Heart left ventricle (tissue), 16 donors: ENCODE results near the gene SEMA5B. TPM values are rescaled to one million over a fixed set of nuclear protein-coding genes. Genes with fewer than 3 reads are reported as not detected.

Experiments
- ATAC-seq, 4 donors: fragments of 200-7000 bp; cut with Tn5 transposase; one replicate each; pipeline ENCODE4 v1.9.1; 2020 to 2022; ENCODE audit warnings: moderate library complexity in 4 of 4, mild to moderate bottlenecking in 3 of 4, moderate number of reproducible peaks in 1 of 4
- DNase-seq, 5 donors: peaks; one replicate each; pipeline ENCODE4 v3.0.0-alpha.2; 2020
- H3K27ac ChIP-seq, 12 donors: fragments of 200-600 bp; sonication (generic) in 4 of 12; one replicate each; pipeline versions ENCODE4 v1.5.0 to v1.8.0; 2016 to 2022; ENCODE audit warnings: mild to moderate bottlenecking in 2 of 12
- H3K27me3 ChIP-seq, 9 donors: fragments of 200-600 bp; sonication (generic) in 2 of 9; one replicate each; pipeline versions ENCODE4 v1.5.1 to v1.8.0; 2016 to 2022; ENCODE audit warnings: mild to moderate bottlenecking in 3 of 9
- H3K36me3 ChIP-seq, 9 donors: fragments of 200-600 bp; sonication (generic) in 2 of 9; one replicate each; pipeline versions ENCODE4 v1.5.0 to v1.8.0; 2018 to 2022; ENCODE audit warnings: mild to moderate bottlenecking in 2 of 9
- H3K4me1 ChIP-seq, 12 donors: fragments of 200-600 bp; sonication (generic) in 4 of 12; one replicate each; pipeline versions ENCODE4 v1.5.0 to v1.8.0; 2016 to 2022; ENCODE audit warnings: mild to moderate bottlenecking in 3 of 12
- H3K4me3 ChIP-seq, 12 donors: fragments of 200-600 bp; sonication (generic) in 4 of 12; one replicate each; pipeline versions ENCODE4 v1.5.0 to v1.8.0; 2017 to 2022; ENCODE audit warnings: mild to moderate bottlenecking in 9 of 12, moderate library complexity in 4 of 12
- H3K9me3 ChIP-seq, 12 donors: fragments of 200-600 bp; sonication (generic) in 4 of 12; one replicate each; pipeline versions ENCODE4 v1.5.0 to v1.8.0; 2016 to 2022; ENCODE audit warnings: mild to moderate bottlenecking in 1 of 12
- POLR2A ChIP-seq, 2 donors: fragments of 450-650 bp; IDR thresholded peaks; one replicate each; pipeline ENCODE4 v1.6.1; 2017; ENCODE audit warnings: antibody characterized with exemption in 2 of 2, mild to moderate bottlenecking in 2 of 2, moderate library complexity in 2 of 2
- WGBS, 4 donors: extraction: QIAGEN DNeasy Blood & Tissue Kit in 2 of 4; methylation state at CpG; one replicate each; pipeline versions ENCODE4 v1.1.5 to v1.1.7; 2013 to 2018; 5-methylcytosine and 5-hydroxymethylcytosine counted together
- intact Hi-C, 10 donors: fragments of 100-400 bp; cut with DNase I; formaldehyde crosslinking; loops; one replicate each; pipeline versions ENCODE4 v1.11.1 to v1.14.2; 2022
- polyA plus RNA-seq, 2 donors: library from polyadenylated mRNA; stranded (reverse); fragments of 200-250 nt; gene quantifications; one replicate each; pipeline ENCODE4 v1.2.3, GENCODE V29; 2013
- total RNA-seq, 9 donors: library from RNA; depleted of rRNA in 2 of 9; stranded (reverse); fragments of >200 nt in 2 of 9; fragmentation: NEBNext Ultra II Directional in 3 of 9; extraction: Animal tissue kit (Norgen Biotek cat#: 25700) in 3 of 9; gene quantifications; one replicate each; pipeline versions ENCODE4 v1.1.0 to v1.2.4, GENCODE V29; 2016 to 2023
- TF ChIP-seq, protein P1 (sequence below), 12 donors: fragments of 200-600 bp; sonication (generic) in 4 of 12; IDR thresholded peaks; one replicate each; pipeline versions ENCODE4 v1.5.0 to v1.8.0; 2018 to 2022; ENCODE audit warnings: antibody characterized with exemption in 12 of 12, mild to moderate bottlenecking in 5 of 12
- donor health status: ischemic (EF 13 %, LVEDD 7.1; RV severe dilation, severe dysfunction).
- donor health status: healthy with polysubstance abuse.
- donor health status: DM: no; HTN: yes; CAD: no.
- donor health status: DM: no; HTN: no; CAD: no.
- donor health status: ischemic (EF 25% LVEDD 6.9; RV normal size, moderate dysfunction).
- donor health status: ischemic (EF 25% LVEDD 5.7; RV mildly dilated, moderate dysfunction).
- donor health status: healthy.
- donor health status: DM: yes; HTN: yes; CAD: no.
- donor health status: ischemic (EF 35%, LVEDD 5.7; RV mildly dilated, moderate dysfunction).
- donor health status: nonischemic (EF 11% LVEDD 7.7; RV severe dilation, severe dysfunction).
- donor health status: DM: yes; HTN: yes; CAD: no.
- donor health status: PGD.
- donor health status: ischemic (EF 29% LVEDD 5.4; RV normal size, mild dysfunction).
- donor health status: nonischemic (EF 23%, LVEDD 6.1; RV moderate dilation, normal function).

SEMA5B gene
- total and polyA plus RNA-seq, 11 donors: 2.2 to 16.7 (median 7.0) TPM

DNA sequence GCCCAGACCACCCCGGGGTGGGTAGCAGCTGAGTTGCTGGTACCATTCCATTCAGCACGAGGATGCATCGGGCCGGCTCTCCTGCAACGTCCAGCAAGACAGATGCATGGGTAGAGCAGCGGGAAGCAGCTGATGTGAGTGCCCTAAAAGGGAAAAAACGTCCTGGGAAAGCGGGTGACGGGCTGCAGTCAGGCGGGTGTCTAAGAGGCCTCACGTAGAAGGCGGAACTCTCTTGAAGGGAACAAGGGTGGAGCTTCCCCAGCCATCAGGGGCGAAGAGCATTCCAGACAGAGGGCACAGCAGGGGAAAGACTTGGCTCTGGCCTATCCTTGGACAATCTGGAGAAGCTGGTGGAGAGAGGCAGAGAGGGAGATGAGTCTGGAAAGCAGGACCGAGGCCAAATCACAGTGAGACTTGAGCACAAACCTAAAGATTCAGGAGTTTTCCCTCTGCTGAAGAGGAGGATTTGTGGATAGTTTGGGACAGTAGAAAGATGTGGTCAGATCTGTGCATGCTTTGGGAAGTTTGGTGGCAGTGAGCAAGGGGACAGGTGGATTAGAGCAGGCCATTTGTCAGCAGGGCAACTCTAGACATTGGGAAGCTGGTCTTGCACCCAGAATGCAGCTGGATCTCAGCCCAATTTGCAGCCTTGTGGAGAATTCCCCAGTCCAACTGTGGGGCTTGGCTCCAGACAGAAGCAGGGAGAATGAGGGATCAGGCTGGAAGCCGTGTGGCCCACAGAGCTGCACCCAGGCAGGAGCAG is 70.7 kb downstream of the SEMA5B start:
- peak overlapping the region in 4 of 12 donors; percentile 2 to 30 (median 16) for H3K4me3 ChIP-seq
- H3K9me3 ChIP-seq: no peaks in the 10 kb centered on the region
- H3K36me3 ChIP-seq: no peaks in the 10 kb centered on the region
- DNase-seq: peak in 4 of 5 donors; percentile 29 to 63 (median 50)
- intact Hi-C loops: loop anchor here in 3 of 10 donors (1.0 to 2.0 kb wide), 3 partner anchors 14 to 18 kb away; no protein-coding TSS in a partner anchor
- peaks cover 0 to 74% (median 40%) of the 10 kb centered on the region in 12 donors for H3K4me1 ChIP-seq
- peak overlapping the region; percentile 31 to 95 (median 80) for H3K27ac ChIP-seq
- H3K27me3 ChIP-seq: peaks cover 0 to 4% (median 0%) of the 10 kb centered on the region in 9 donors
- TF ChIP-seq POLR2A (IDR thresholded peaks at IDR 0.05): no peak
- TF ChIP-seq, protein P1, sequence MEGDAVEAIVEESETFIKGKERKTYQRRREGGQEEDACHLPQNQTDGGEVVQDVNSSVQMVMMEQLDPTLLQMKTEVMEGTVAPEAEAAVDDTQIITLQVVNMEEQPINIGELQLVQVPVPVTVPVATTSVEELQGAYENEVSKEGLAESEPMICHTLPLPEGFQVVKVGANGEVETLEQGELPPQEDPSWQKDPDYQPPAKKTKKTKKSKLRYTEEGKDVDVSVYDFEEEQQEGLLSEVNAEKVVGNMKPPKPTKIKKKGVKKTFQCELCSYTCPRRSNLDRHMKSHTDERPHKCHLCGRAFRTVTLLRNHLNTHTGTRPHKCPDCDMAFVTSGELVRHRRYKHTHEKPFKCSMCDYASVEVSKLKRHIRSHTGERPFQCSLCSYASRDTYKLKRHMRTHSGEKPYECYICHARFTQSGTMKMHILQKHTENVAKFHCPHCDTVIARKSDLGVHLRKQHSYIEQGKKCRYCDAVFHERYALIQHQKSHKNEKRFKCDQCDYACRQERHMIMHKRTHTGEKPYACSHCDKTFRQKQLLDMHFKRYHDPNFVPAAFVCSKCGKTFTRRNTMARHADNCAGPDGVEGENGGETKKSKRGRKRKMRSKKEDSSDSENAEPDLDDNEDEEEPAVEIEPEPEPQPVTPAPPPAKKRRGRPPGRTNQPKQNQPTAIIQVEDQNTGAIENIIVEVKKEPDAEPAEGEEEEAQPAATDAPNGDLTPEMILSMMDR (IDR thresholded peaks at IDR 0.05): no peak
- ATAC-seq: peak; percentile 27 to 71 (median 56)
- 43 to 48% (median 46%) methylated on average over 12 to 15 of the region's 15 CpGs for WGBS, 4 donors

DNA sequence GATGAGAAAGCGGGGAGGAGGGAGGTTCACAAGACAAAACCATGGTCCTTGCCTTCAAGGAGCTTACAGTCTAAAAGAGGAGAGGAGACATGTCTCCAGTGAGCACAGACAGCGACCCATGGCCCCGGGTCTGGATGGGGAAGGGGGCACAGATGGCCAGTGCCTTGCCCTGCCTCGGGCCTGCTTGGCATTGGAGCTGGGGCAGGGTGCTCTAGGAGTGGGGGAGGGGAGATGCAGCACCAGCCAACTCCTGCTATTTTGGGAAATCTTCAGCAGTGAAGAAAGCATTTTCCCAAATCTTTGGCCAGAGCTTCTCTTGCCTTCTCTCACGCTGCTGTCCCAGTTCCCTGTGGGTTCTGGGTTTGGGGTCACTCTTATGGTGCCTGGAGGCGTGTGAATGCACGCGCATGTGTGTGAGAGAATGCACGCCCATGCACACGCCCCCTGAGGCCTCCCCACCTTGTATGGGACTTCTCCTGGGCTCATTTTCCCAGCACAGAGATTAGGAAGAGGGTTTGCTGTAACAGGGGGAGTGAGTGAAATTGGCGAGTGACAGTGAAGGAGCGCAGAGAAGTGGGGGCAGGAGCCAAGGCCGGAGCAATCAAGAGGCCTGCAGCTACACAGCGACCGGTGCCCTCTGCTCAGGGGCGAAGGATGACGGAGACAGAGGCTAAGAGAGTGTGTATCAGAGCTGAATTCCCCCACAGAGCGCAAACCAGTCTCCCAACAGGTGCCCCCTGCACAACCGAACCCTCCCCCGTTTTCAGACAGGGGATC is 71.5 kb downstream of the SEMA5B start:
- Histone ChIP-seq H3K4me1 (peaks cover 0 to 72% (median 40%) of the 10 kb centered on the region in 12 donors), H3K4me3 (peak overlapping the region in 1 of 12 donors; percentile 18), H3K27ac (peak overlapping the region; percentile 31 to 95 (median 80)), H3K9me3 (no peaks in the 10 kb centered on the region), H3K36me3 (no peaks in the 10 kb centered on the region), H3K27me3 (peaks cover 0 to 4% (median 0%) of the 10 kb centered on the region in 9 donors)
- peak; percentile 33 to 70 (median 50) for ATAC-seq
- 53 to 68% (median 61%) methylated on average over 20 of the region's 20 CpGs for WGBS, 4 donors
- intact Hi-C loops: loop anchor here in 3 of 10 donors (1.0 to 2.0 kb wide), 3 partner anchors 15 to 19 kb away; no protein-coding TSS in a partner anchor
- no peak for TF ChIP-seq POLR2A (IDR thresholded peaks at IDR 0.05)
- TF ChIP-seq, protein P1 (IDR thresholded peaks at IDR 0.05): no peak
- peak in 1 of 5 donors; percentile 48 for DNase-seq

DNA sequence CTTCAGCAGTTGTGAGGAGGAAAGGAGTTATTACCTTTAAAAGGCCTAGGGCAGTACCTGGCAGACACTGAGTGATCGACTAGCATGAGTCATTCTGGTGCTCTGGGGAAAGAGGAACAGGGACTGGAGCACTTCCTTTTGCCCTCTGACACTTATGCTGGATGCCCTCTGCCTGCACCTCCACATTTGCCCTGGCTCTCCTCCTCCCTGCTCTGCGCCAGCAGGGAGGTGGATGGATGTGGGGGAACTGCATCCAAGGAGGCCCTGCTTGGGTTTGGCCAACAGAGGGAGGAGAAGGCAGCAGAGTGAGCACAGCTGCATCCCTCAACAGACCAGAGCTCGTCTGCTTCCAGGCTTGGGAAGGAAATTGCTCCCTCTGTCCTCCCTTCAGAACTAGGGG is 75.0 kb downstream of the SEMA5B start:
- Histone ChIP-seq H3K27me3 (no peaks in the 10 kb centered on the region), H3K9me3 (no peaks in the 10 kb centered on the region), H3K4me1 (peaks cover 0 to 58% (median 26%) of the 10 kb centered on the region in 12 donors), H3K4me3 (no peak overlapping the region), H3K27ac (peak overlapping the region in 1 of 12 donors; percentile 91), H3K36me3 (no peaks in the 10 kb centered on the region)
- WGBS, 4 donors: 50 to 66% (median 60%) methylated on average over 3 of the region's 3 CpGs
- ATAC-seq (peak in 1 of 4 donors; percentile 24), DNase-seq (no peak)
- TF ChIP-seq, protein P1 (IDR thresholded peaks at IDR 0.05): peak in 9 of 12 donors; percentile 8 to 55 (median 20)
- TF ChIP-seq POLR2A (IDR thresholded peaks at IDR 0.05): no peak
- intact Hi-C loops: no loop called here
